ENCODE measurements around the gene CXADR.
"Not testable (repeated sequence)": the region's sequence is repeated elsewhere in the genome, so short reads cannot be mapped to it uniquely, and the experiment has no call there.

The CXADR gene

GRCh38 chr21:17523007-17523451 lies 10.2 kb downstream of the CXADR start:
- DNase-seq (ENCODE audit: insufficient read length, low spot score) (no peak), FAIRE-seq (no peak)
- no peak for TF ChIP-seq POLR2A (IDR thresholded peaks at IDR 0.05; ENCODE audit: low read depth, low read length)
- TF ChIP-seq TAF1 (IDR thresholded peaks at IDR 0.05; ENCODE audit: low read depth, low read length): no peak
- no peak for TF ChIP-seq POLR2AphosphoS5 (IDR thresholded peaks at IDR 0.05; ENCODE audit: low read depth, low read length)
- TF ChIP-seq SPI1 (IDR thresholded peaks at IDR 0.05; ENCODE audit: low read depth, low read length): no peak
- TF ChIP-seq PAX5 (IDR thresholded peaks at IDR 0.05; ENCODE audit: insufficient read depth, low read length, severe bottlenecking): no peak
- TF ChIP-seq POU2F2 (IDR thresholded peaks at IDR 0.05; ENCODE audit: low read depth, low read length): no peak

GRCh38 chr21:17523979-17524494 lies 11.2 kb downstream of the CXADR start:
- not testable (repeated sequence) for DNase-seq (ENCODE audit: insufficient read length, low spot score); FAIRE-seq

- DNase-seq (ENCODE audit: insufficient read length, low spot score): no peak
- TF ChIP-seq SPI1 (IDR thresholded peaks at IDR 0.05; ENCODE audit: low read depth, low read length) (no peak), POU2F2 (IDR thresholded peaks at IDR 0.05; ENCODE audit: low read depth, low read length) (no peak), TAF1 (IDR thresholded peaks at IDR 0.05; ENCODE audit: low read depth, low read length) (no peak), PAX5 (IDR thresholded peaks at IDR 0.05; ENCODE audit: insufficient read depth, low read length, severe bottlenecking) (no peak), POLR2AphosphoS5 (IDR thresholded peaks at IDR 0.05; ENCODE audit: low read depth, low read length) (no peak), POLR2A (IDR thresholded peaks at IDR 0.05; ENCODE audit: low read depth, low read length) (no peak)
- no peak for FAIRE-seq
Observed at GRCh38 chr21:17524635-17525034, 11.8 kb downstream of the CXADR start.

GRCh38 chr21:17526776-17527175 lies 13.9 kb downstream of the CXADR start:
- DNase-seq (ENCODE audit: insufficient read length, low spot score) (no peak), FAIRE-seq (no peak)
- no peak for TF ChIP-seq PAX5 (IDR thresholded peaks at IDR 0.05; ENCODE audit: insufficient read depth, low read length, severe bottlenecking)
- no peak for TF ChIP-seq TAF1 (IDR thresholded peaks at IDR 0.05; ENCODE audit: low read depth, low read length)
- no peak for TF ChIP-seq POLR2A (IDR thresholded peaks at IDR 0.05; ENCODE audit: low read depth, low read length)
- no peak for TF ChIP-seq POLR2AphosphoS5 (IDR thresholded peaks at IDR 0.05; ENCODE audit: low read depth, low read length)
- TF ChIP-seq POU2F2 (IDR thresholded peaks at IDR 0.05; ENCODE audit: low read depth, low read length): no peak
- TF ChIP-seq SPI1 (IDR thresholded peaks at IDR 0.05; ENCODE audit: low read depth, low read length): no peak

- no peak for DNase-seq (ENCODE audit: insufficient read length, low spot score)
Observed at GRCh38 chr21:17527240-17527639, 14.4 kb downstream of the CXADR start.

GRCh38 chr21:17527711-17528110 lies 14.9 kb downstream of the CXADR start:
- DNase-seq (ENCODE audit: insufficient read length, low spot score): no peak
- FAIRE-seq: no peak
- TF ChIP-seq TAF1 (IDR thresholded peaks at IDR 0.05; ENCODE audit: low read depth, low read length) (no peak), PAX5 (IDR thresholded peaks at IDR 0.05; ENCODE audit: insufficient read depth, low read length, severe bottlenecking) (no peak), SPI1 (IDR thresholded peaks at IDR 0.05; ENCODE audit: low read depth, low read length) (no peak), POLR2AphosphoS5 (IDR thresholded peaks at IDR 0.05; ENCODE audit: low read depth, low read length) (no peak), POLR2A (IDR thresholded peaks at IDR 0.05; ENCODE audit: low read depth, low read length) (no peak)

More at GRCh38 chr21:17527240-17527639, 14.4 kb downstream of the CXADR start:
- no peak for TF ChIP-seq TAF1 (IDR thresholded peaks at IDR 0.05; ENCODE audit: low read depth, low read length)
- TF ChIP-seq POLR2AphosphoS5 (IDR thresholded peaks at IDR 0.05; ENCODE audit: low read depth, low read length): no peak
- no peak for TF ChIP-seq POU2F2 (IDR thresholded peaks at IDR 0.05; ENCODE audit: low read depth, low read length)
- no peak for TF ChIP-seq PAX5 (IDR thresholded peaks at IDR 0.05; ENCODE audit: insufficient read depth, low read length, severe bottlenecking)
- TF ChIP-seq POLR2A (IDR thresholded peaks at IDR 0.05; ENCODE audit: low read depth, low read length): no peak
- TF ChIP-seq SPI1 (IDR thresholded peaks at IDR 0.05; ENCODE audit: low read depth, low read length): no peak
- no peak for FAIRE-seq

GRCh38 chr21:17529648-17530047 lies 16.8 kb downstream of the CXADR start:
- FAIRE-seq (no peak), DNase-seq (ENCODE audit: insufficient read length, low spot score) (no peak)
- TF ChIP-seq TAF1 (IDR thresholded peaks at IDR 0.05; ENCODE audit: low read depth, low read length) (no peak), SPI1 (IDR thresholded peaks at IDR 0.05; ENCODE audit: low read depth, low read length) (no peak), PAX5 (IDR thresholded peaks at IDR 0.05; ENCODE audit: insufficient read depth, low read length, severe bottlenecking) (no peak), POU2F2 (IDR thresholded peaks at IDR 0.05; ENCODE audit: low read depth, low read length) (no peak), POLR2AphosphoS5 (IDR thresholded peaks at IDR 0.05; ENCODE audit: low read depth, low read length) (no peak), POLR2A (IDR thresholded peaks at IDR 0.05; ENCODE audit: low read depth, low read length) (no peak)

GRCh38 chr21:17532292-17532691 lies 19.4 kb downstream of the CXADR start:
- DNase-seq (ENCODE audit: insufficient read length, low spot score) (no peak), FAIRE-seq (no peak)
- no peak for TF ChIP-seq SPI1 (IDR thresholded peaks at IDR 0.05; ENCODE audit: low read depth, low read length)
- TF ChIP-seq TAF1 (IDR thresholded peaks at IDR 0.05; ENCODE audit: low read depth, low read length): no peak
- TF ChIP-seq PAX5 (IDR thresholded peaks at IDR 0.05; ENCODE audit: insufficient read depth, low read length, severe bottlenecking): no peak
- TF ChIP-seq POLR2AphosphoS5 (IDR thresholded peaks at IDR 0.05; ENCODE audit: low read depth, low read length): no peak
- TF ChIP-seq POLR2A (IDR thresholded peaks at IDR 0.05; ENCODE audit: low read depth, low read length): no peak
- no peak for TF ChIP-seq POU2F2 (IDR thresholded peaks at IDR 0.05; ENCODE audit: low read depth, low read length)

- FAIRE-seq: no peak
- DNase-seq (ENCODE audit: insufficient read length, low spot score): no peak
- TF ChIP-seq PAX5 (IDR thresholded peaks at IDR 0.05; ENCODE audit: insufficient read depth, low read length, severe bottlenecking): no peak
- TF ChIP-seq POLR2AphosphoS5 (IDR thresholded peaks at IDR 0.05; ENCODE audit: low read depth, low read length): no peak
- TF ChIP-seq TAF1 (IDR thresholded peaks at IDR 0.05; ENCODE audit: low read depth, low read length): no peak
- no peak for TF ChIP-seq POU2F2 (IDR thresholded peaks at IDR 0.05; ENCODE audit: low read depth, low read length)
- TF ChIP-seq POLR2A (IDR thresholded peaks at IDR 0.05; ENCODE audit: low read depth, low read length): no peak
- no peak for TF ChIP-seq SPI1 (IDR thresholded peaks at IDR 0.05; ENCODE audit: low read depth, low read length)
Observed at GRCh38 chr21:17536381-17536780, 23.5 kb downstream of the CXADR start.

GRCh38 chr21:17537299-17537698 lies 24.5 kb downstream of the CXADR start:
- no peak for DNase-seq (ENCODE audit: insufficient read length, low spot score)
- TF ChIP-seq PAX5 (IDR thresholded peaks at IDR 0.05; ENCODE audit: insufficient read depth, low read length, severe bottlenecking): no peak
- TF ChIP-seq POLR2A (IDR thresholded peaks at IDR 0.05; ENCODE audit: low read depth, low read length): no peak
- no peak for TF ChIP-seq POLR2AphosphoS5 (IDR thresholded peaks at IDR 0.05; ENCODE audit: low read depth, low read length)
- TF ChIP-seq POU2F2 (IDR thresholded peaks at IDR 0.05; ENCODE audit: low read depth, low read length): no peak
- no peak for TF ChIP-seq SPI1 (IDR thresholded peaks at IDR 0.05; ENCODE audit: low read depth, low read length)
- TF ChIP-seq TAF1 (IDR thresholded peaks at IDR 0.05; ENCODE audit: low read depth, low read length): no peak
- FAIRE-seq: no peak

Data from GM12891 (cell line).